Measurements from ENCODE around the gene C1S.

GRCh38 chr12:7100239-7100638, 39.7 kb downstream of the C1S start:
- TF ChIP-seq CTCF (IDR thresholded peaks at IDR 0.05) = no peak
- no peak for TF ChIP-seq POLR2A (IDR thresholded peaks at IDR 0.05)
